ENCODE measurements around the gene CCDC136.

The CCDC136 gene

DNA sequence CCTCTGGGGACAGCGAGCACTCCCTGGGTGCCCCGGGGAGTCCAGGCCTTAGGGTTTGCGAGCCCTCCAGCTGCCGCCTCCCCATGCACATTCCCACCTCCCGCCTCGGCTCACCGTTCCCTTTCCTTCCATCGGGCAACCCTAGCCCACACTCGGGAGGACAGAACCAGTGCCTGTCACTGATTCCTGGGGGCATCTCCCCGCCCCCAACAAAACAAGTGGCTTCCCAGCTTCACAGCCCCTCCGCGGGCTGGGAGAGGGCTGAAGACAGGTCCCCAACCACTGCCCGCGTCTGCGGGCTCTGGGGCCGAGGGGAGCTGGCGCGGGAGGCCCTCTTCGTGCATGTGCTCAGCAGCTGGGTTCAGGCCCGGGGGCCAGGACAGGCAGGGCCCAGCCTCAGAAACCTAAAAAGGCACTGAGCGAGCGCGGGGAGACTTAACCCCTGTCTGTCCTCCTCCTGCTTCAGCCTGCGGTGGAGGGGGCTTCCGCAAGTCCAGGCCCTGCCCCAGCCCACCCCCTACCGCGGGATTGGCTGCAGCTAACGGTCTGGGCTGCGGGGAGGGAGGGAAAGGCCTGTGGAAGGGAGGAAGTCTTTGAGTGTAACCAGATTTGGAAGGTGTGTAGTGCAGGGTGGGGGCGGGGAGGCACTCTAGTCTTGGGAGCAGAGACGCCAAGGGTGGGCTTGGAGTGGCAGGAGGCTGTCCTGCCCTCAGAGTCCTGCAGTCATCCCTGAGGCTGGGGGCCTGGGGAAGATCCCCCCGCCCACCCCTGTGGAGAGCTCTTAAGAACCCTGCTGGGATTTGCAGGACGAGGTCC, 39.6 kb downstream of the CCDC136 start:
- Histone ChIP-seq H4K20me1 (ENCODE audit: control insufficient read depth, insufficient read depth, low read depth, low read length) (no peaks in the 10 kb centered on the region), H3K4me1 (ENCODE audit: control insufficient read depth, low read length) (peaks cover 44% of the 10 kb centered on the region), H3K4me2 (ENCODE audit: low read length) (peak overlapping the region; percentile 96), H3K27me3 (ENCODE audit: control insufficient read depth, low read length) (peaks cover 28% of the 10 kb centered on the region), H3K9me2 (replicated peaks; ENCODE audit: control insufficient read depth, low read length) (no peaks in the 10 kb centered on the region), H3F3A (ENCODE audit: control insufficient read depth, insufficient read depth) (peaks cover 4% of the 10 kb centered on the region), H3K9me3 (ENCODE audit: control insufficient read depth, insufficient read depth, low read length) (no peaks in the 10 kb centered on the region), H3K27ac (ENCODE audit: low read depth, low read length) (peak overlapping the region; percentile 57), H3K36me3 (ENCODE audit: control insufficient read depth, low read length) (no peaks in the 10 kb centered on the region), H3K79me2 (ENCODE audit: control insufficient read depth, low read length) (no peaks in the 10 kb centered on the region), H3K4me3 (ENCODE audit: low read length) (peak overlapping the region; percentile 64)
- no peak for TF ChIP-seq EZH2phosphoT487 (IDR thresholded peaks at IDR 0.05; ENCODE audit: borderline replicate concordance, low read length)
- TF ChIP-seq, protein P1, sequence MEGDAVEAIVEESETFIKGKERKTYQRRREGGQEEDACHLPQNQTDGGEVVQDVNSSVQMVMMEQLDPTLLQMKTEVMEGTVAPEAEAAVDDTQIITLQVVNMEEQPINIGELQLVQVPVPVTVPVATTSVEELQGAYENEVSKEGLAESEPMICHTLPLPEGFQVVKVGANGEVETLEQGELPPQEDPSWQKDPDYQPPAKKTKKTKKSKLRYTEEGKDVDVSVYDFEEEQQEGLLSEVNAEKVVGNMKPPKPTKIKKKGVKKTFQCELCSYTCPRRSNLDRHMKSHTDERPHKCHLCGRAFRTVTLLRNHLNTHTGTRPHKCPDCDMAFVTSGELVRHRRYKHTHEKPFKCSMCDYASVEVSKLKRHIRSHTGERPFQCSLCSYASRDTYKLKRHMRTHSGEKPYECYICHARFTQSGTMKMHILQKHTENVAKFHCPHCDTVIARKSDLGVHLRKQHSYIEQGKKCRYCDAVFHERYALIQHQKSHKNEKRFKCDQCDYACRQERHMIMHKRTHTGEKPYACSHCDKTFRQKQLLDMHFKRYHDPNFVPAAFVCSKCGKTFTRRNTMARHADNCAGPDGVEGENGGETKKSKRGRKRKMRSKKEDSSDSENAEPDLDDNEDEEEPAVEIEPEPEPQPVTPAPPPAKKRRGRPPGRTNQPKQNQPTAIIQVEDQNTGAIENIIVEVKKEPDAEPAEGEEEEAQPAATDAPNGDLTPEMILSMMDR (IDR thresholded peaks at IDR 0.05; ENCODE audit: low read depth, low read length, poor library complexity, severe bottlenecking): no peak

DNA sequence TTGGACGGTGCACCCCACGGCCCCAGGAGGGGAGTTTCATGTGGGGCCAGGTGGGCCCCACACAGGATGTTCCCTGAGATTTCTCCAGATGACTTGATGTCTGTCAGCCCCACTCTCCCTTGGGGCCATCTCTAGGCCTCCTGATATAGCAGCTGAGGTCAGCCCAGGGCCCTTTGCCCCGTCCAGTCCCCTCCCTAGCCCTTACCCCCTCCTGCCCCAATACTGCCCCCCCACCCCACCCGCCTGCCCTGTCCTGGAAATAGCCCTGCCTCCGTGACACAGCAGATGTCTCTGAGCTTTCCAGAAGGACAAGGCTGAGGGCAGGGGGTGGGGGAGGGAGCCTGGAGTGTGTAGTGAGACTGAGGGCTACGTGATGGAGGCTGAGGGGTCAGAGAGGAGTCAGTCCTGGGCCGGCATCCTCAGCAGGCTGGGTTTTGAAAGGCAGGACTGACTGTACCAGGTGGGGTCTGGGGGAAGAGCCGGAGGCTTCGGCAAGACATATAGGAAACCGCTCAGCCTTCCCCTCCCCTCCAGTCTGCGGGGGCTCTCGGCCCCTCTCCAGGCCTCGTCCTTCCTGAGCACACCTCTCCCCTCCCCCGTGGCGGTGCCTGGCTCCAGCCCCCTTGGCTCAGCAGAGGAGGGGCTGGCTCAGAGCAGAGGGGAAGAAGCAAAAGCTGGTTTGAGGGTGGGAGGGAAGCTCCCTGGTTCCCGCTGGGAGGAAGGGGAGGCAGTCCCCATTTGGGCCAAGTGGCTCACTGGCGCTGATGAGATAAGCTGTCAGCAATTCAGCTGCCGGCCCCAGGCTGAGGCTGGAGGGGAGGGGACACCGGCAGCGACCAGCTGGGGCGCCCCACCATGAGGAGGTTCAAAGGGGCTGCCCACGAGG, 40.5 kb downstream of the CCDC136 start:
- Histone ChIP-seq H3K36me3 (ENCODE audit: control insufficient read depth, low read length) (no peaks in the 10 kb centered on the region), H3K4me1 (ENCODE audit: control insufficient read depth, low read length) (peaks cover 44% of the 10 kb centered on the region), H3K27me3 (ENCODE audit: control insufficient read depth, low read length) (peaks cover 28% of the 10 kb centered on the region), H3K9me2 (replicated peaks; ENCODE audit: control insufficient read depth, low read length) (no peaks in the 10 kb centered on the region), H3K9me3 (ENCODE audit: control insufficient read depth, insufficient read depth, low read length) (no peaks in the 10 kb centered on the region), H4K20me1 (ENCODE audit: control insufficient read depth, insufficient read depth, low read depth, low read length) (no peaks in the 10 kb centered on the region), H3K79me2 (ENCODE audit: control insufficient read depth, low read length) (no peaks in the 10 kb centered on the region), H3K4me2 (ENCODE audit: low read length) (peak overlapping the region; percentile 96), H3F3A (ENCODE audit: control insufficient read depth, insufficient read depth) (peaks cover 4% of the 10 kb centered on the region), H3K4me3 (ENCODE audit: low read length) (peak overlapping the region; percentile 64), H3K27ac (ENCODE audit: low read depth, low read length) (peak overlapping the region; percentile 57)
- TF ChIP-seq, protein P1 (IDR thresholded peaks at IDR 0.05; ENCODE audit: low read depth, low read length, poor library complexity, severe bottlenecking): no peak
- no peak for TF ChIP-seq EZH2phosphoT487 (IDR thresholded peaks at IDR 0.05; ENCODE audit: borderline replicate concordance, low read length)

DNA sequence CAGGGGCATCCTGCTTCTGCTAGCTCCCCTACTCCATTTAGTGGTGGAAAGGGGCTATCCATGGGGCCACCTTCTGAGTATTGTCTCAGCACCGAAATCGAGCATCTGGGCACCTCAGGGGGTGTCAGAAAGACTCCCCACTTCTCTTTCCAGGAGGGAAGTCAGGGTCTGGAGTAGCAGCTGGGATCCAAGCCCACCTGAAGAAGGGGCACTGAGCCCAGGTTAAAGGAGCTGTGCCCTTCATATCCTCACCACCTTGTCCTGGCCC, 41.0 kb downstream of the CCDC136 start:
- Histone ChIP-seq H4K20me1 (ENCODE audit: control insufficient read depth, insufficient read depth, low read depth, low read length) (no peaks in the 10 kb centered on the region), H3F3A (ENCODE audit: control insufficient read depth, insufficient read depth) (peaks cover 4% of the 10 kb centered on the region), H3K9me2 (replicated peaks; ENCODE audit: control insufficient read depth, low read length) (no peaks in the 10 kb centered on the region), H3K36me3 (ENCODE audit: control insufficient read depth, low read length) (no peaks in the 10 kb centered on the region), H3K4me1 (ENCODE audit: control insufficient read depth, low read length) (peaks cover 44% of the 10 kb centered on the region), H3K27ac (ENCODE audit: low read depth, low read length) (no peak overlapping the region), H3K9me3 (ENCODE audit: control insufficient read depth, insufficient read depth, low read length) (no peaks in the 10 kb centered on the region), H3K4me3 (ENCODE audit: low read length) (no peak overlapping the region), H3K27me3 (ENCODE audit: control insufficient read depth, low read length) (peaks cover 27% of the 10 kb centered on the region), H3K79me2 (ENCODE audit: control insufficient read depth, low read length) (no peaks in the 10 kb centered on the region), H3K4me2 (ENCODE audit: low read length) (peak overlapping the region; percentile 96)
- TF ChIP-seq, protein P1 (IDR thresholded peaks at IDR 0.05; ENCODE audit: low read depth, low read length, poor library complexity, severe bottlenecking): no peak
- no peak for TF ChIP-seq EZH2phosphoT487 (IDR thresholded peaks at IDR 0.05; ENCODE audit: borderline replicate concordance, low read length)
